GM19395 (cell line): ENCODE results near the gene AGER.
"Not testable (repeated sequence)": the region's sequence is repeated elsewhere in the genome, so short reads cannot be mapped to it uniquely, and the experiment has no call there.

Source experiments
- ATAC-seq: cut with Tn5 transposase; IDR thresholded peaks from one replicate; pipeline ENCODE4 v1.9.1; 2021; ENCODE audit warnings: mild to moderate bottlenecking, moderate library complexity; ENCODE audit not compliant: unreplicated experiment

Gene AGER

GRCh38 chr6:32151181-32151862 is 32.7 kb downstream of the AGER start:
- ATAC-seq, result no peak

GRCh38 chr6:32149932-32150870 is 33.9 kb downstream of the AGER start:
- ATAC-seq, result no peak

DNA sequence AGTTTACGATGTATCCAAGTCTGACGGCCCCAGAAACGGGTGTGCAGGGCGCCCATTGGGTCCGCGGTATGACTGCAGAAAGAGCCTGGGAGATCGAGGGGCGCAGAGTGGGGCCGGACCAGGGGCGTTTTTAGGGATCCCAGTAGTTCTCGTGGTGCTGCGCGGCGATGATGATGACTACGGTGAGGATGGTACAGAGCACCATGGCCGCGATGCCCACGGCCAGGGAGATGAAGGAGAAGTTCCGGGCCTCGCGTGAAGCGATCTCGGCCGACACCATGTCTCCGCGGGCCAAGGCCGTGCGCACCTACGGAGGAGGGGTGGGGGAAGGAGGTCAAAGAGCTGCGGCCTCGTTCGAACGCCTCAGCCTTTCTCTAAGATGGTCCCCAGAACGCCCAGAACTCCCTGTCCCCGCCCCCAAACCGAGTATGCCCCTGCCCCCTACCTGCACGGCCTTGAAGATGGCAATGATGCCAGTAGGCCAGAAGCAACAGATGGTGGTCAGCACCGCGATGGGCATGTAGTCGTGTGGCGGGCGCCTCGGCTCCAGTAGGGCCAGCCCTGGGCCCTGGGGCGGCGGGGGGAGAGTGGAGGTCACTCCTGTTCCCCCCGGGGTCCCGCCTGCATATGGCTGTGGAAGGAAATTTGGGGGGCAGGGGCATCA is 34.8 kb downstream of the AGER start:
- ATAC-seq, result no peak

- no peak for ATAC-seq
Measured at GRCh38 chr6:32148289-32149091, 35.6 kb downstream of the AGER start.

DNA sequence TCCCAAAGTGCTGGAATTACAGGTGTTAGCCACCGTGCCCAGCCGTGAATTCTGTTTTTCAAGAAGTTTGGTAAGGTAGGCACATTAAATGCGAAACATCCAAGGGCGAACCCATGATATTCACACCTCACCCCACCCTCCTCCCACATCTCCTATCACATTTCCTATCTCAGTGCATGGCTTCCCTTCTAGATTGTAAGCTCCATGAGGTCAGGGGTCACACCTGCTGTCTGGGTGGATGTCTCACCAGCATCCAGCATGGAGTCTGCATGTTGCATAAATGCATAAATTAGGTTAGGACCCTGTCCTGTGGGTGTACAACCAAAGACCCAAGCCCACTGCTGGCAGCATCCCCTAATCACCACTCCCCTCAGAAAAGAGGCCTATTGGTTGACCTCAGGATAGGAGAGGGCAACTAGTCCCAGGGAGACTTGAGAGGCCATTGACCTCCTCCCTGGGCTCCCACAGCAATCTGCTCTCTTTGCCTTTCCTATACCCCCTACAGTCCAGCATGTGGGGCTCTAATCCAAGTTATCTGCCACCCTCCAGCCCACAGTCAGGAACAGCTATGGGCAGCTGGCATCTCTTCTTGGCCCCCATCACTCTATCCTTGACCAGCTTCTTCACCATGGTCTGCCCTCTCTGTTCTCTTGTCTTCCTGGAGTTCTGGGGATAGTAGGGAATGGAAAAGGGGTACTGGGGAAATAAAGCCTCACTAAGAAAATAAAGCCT is 36.5 kb downstream of the AGER start:
- no peak for ATAC-seq

- no peak for ATAC-seq
Measured at GRCh38 chr6:32146687-32147086, 37.4 kb downstream of the AGER start.

DNA sequence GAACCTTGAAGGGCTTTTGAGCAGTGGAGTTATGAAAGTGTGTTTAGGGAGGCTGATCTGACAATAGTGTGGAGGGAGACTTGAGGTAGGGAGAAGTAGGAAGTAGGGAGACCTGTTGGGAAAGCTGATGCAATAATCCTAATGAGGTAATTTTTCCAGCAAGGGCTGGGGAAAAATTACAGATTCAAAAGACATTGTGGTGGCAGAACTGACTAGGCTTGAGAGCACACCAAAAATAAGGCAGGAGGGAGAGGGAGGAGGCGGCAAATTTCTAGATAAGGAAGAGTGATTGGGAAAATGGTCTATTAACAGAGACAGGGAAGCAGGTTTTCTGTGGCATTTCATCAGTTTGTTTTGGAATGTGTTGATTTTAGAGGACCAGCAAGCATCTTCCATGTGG is 37.8 kb downstream of the AGER start:
- ATAC-seq, result no peak

DNA sequence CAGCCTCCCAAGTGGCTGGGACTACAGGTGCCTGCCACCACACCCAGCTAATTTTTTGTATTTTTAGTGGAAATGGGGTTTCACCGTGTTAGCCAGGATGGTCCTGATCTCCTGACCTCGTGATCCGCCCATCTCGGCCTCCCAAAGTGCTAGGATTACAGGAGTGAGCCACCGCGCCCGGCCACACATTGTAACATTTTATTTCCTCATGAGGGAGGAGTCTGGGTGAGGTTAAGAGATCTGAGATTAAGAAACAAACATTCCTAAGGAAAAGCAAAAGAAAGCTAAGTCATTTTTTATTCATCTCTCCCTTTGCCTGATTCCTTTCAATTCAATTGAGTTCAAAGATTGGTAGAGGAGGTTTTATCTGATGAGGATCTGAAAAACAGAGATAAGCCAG is 39.8 kb downstream of the AGER start:
- not testable (repeated sequence) for ATAC-seq

GRCh38 chr6:32140420-32141046 is 43.5 kb downstream of the AGER start:
- ATAC-seq, result no peak

DNA sequence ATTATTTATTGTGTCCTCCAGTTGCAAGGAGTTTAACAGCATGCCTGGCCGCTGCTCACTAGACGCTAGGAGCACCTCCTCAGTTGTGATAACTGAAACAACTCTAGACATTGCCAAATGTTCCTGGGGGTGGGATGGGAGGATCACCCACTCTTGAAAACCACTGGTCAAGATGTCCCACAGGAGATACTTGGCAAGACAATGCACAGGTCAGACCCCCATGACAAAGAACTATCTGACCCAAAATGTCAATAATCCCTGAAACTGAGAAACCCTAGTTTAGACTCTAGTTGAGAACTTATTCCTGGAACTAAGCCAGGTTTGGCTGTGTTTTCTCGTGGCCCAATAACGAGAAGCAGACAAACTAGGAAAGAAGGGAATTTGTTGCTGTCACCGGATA is 44.5 kb downstream of the AGER start:
- ATAC-seq, result no peak

DNA sequence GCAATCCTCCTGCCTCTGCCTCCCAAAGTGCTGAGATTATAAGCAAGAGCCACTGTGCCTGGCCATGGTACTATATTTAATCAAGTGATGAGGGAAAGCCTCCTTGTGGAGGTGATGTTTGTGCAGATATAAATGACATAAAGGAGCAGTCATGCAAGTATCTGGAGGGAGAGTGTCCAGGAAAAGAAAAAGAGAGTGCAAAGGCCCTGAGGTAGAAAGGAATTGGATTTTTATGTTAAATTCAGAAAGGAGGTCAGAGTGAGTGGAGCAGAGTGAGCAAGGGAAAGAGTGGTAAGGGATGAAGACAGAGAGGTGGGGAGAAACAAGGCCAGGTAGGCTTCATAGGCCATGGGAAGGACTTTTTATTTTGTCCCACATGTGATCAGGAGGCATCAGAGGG is 46.6 kb downstream of the AGER start:
- ATAC-seq, result no peak

DNA sequence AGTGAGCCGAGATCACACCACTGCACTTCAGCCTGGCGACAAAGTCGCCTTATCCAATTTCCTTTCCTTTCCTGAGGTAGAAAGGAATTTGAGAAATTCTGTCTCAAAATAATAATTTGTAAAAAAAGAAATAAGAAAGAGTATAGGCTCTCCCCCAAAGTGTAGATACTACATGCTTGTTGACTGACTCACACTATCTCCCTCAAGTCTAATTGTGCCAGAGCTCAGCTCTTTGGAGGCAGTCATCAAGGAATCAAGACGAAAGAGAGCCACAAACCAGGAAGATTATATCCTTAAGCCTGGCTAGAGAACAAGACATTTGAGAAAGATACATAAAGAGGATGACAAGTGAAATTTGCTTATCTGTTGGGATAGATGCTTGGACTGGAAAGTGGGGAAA is 50.3 kb downstream of the AGER start:
- no peak for ATAC-seq

- no peak for ATAC-seq
Measured at GRCh38 chr6:32132110-32132509, 51.9 kb downstream of the AGER start.

DNA sequence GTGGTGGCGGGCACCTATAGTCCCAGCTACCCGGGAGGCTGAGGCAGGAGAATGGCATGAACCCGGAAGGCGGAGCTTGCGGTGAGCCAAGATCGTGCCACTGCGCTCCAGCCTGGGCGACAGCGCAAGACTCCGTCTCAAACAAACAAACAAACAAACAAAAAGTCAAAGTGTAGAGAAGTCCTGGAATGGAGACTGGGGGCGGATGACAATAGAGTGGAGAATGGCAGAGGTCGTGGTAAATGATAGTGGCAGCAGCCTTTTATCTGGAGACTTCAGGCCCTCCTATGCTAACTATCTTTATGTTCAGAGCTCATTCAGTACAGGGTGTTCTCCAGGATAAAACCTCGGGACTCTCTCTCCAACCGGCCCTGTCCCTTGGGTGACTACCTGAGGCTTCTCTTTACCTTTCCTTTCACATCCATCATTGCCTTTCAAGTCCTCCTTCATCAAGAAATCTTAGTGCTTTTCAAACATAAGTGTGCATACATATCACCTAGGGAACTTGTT is 52.6 kb downstream of the AGER start:
- ATAC-seq, result no peak
